ENCODE measurements around the gene SLC41A3. TPM values are rescaled to one million over a fixed set of nuclear protein-coding genes. Genes with fewer than 3 reads are reported as not detected.

Gene SLC41A3
- total and polyA plus RNA-seq, 11 donors, result 20.9 to 60.1 (median 46.4) TPM

GRCh38 chr3:126018545-126018944 lies 65.4 kb downstream of the SLC41A3 start:
- Histone ChIP-seq H3K9me3 (no peaks in the 10 kb centered on the region), H3K27ac (no peak overlapping the region), H3K4me1 (no peaks in the 10 kb centered on the region), H3K36me3 (peaks cover 0 to 45% (median 18%) of the 10 kb centered on the region in 9 donors), H3K27me3 (no peaks in the 10 kb centered on the region), H3K4me3 (no peak overlapping the region)
- 69 to 100% (median 90%) methylated on average over 1 of the region's 1 CpG for WGBS, 4 donors
- no peak for ATAC-seq
- intact Hi-C loops (cut with DNase I), result no loop called here
- no peak for DNase-seq
- TF ChIP-seq POLR2A (IDR thresholded peaks at IDR 0.05) (no peak), CTCF (IDR thresholded peaks at IDR 0.05) (no peak)

DNA sequence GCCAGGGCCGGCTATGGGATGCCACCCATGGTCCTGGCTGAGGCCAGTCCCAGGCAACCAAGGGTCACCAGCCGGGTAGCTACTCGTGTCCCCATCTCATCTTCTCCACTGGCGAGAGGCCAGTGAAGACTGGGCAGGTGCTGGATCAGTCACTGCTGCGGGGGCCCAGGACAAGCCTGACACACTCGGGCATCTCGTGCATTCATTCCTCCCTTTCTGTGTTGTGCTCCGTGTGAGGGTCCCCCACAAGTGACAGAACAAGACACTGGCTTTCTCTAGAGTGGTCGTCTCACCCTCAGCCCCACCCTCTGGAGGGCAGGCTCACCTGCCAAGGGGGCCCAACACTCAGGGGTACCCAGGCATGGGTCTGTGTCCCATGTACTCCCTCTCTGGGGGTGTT lies 66.6 kb downstream of the SLC41A3 start:
- H3K4me3 ChIP-seq, result no peak overlapping the region
- no peaks in the 10 kb centered on the region for H3K9me3 ChIP-seq
- peaks cover 0 to 49% (median 12%) of the 10 kb centered on the region in 9 donors for H3K36me3 ChIP-seq
- H3K4me1 ChIP-seq, result peaks cover 0 to 3% (median 0%) of the 10 kb centered on the region in 12 donors
- no peak overlapping the region for H3K27ac ChIP-seq
- TF ChIP-seq POLR2A (IDR thresholded peaks at IDR 0.05) (no peak), CTCF (IDR thresholded peaks at IDR 0.05) (no peak)
- no peaks in the 10 kb centered on the region for H3K27me3 ChIP-seq
- 88 to 97% (median 90%) methylated on average over 8 to 9 of the region's 9 CpGs for WGBS, 4 donors
- ATAC-seq (no peak), DNase-seq (no peak)
- intact Hi-C loops (cut with DNase I), result no loop called here

DNA sequence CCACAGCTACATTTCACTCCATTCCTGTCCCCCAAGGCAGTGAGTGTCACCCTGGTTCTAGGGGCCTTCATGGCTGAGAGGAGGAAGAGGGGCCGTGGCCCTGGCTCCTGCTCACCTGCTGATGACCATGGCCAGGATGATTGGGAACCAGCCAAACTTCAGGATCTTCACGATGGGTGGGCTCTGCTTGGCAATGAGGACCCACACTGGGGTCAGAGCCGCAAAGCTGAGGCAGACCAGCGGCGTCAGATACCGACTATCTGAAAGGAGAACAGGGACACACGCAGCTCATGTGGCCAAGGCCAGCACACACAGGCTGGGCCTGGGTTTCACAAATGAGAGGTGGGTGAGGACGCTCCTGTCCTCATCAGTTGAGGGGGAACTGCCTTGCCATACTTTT lies 67.3 kb downstream of the SLC41A3 start:
- WGBS, 4 donors, result 92 to 97% (median 96%) methylated on average over 8 of the region's 8 CpGs
- no peak for ATAC-seq
- TF ChIP-seq POLR2A (IDR thresholded peaks at IDR 0.05) (no peak), CTCF (IDR thresholded peaks at IDR 0.05) (no peak)

DNA sequence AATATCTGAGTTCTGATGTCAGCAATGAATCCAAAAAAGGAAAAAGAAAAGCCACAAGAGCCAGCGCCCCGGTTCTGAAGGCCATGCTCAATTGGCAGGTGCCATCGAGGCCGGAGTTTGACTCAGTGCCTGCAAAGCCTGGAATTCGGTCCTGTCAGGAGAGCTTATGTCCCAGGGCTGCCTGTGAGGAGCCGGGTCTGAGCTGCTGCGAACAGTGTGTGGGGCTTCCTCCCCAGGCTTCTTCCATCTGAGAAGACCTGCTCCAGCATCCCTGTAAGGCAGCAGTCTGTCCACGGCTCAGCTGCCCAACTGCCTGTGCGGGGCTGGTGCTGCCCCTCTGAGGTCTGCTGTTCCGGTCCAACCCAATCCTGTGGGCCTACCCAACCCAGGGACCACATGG lies 68.8 kb downstream of the SLC41A3 start:
- Histone ChIP-seq H3K27ac (no peak overlapping the region), H3K27me3 (no peaks in the 10 kb centered on the region), H3K4me1 (peaks cover 0 to 4% (median 0%) of the 10 kb centered on the region in 12 donors), H3K36me3 (peaks cover 0 to 61% (median 27%) of the 10 kb centered on the region in 9 donors), H3K9me3 (no peaks in the 10 kb centered on the region), H3K4me3 (no peak overlapping the region)
- no peak for TF ChIP-seq CTCF (IDR thresholded peaks at IDR 0.05)
- no peak for TF ChIP-seq POLR2A (IDR thresholded peaks at IDR 0.05)
- no peak for ATAC-seq
- 94 to 96% (median 95%) methylated on average over 8 to 10 of the region's 10 CpGs for WGBS, 4 donors
- intact Hi-C loops (cut with DNase I), result no loop called here
- DNase-seq, result no peak

More for the DNA sequence above, 67.3 kb downstream of the SLC41A3 start:
- no peak overlapping the region for H3K4me3 ChIP-seq
- H3K27me3 ChIP-seq, result no peaks in the 10 kb centered on the region
- DNase-seq, result no peak
- no peak overlapping the region for H3K27ac ChIP-seq
- intact Hi-C loops (cut with DNase I), result no loop called here
- peaks cover 0 to 4% (median 0%) of the 10 kb centered on the region in 12 donors for H3K4me1 ChIP-seq
- peaks cover 0 to 51% (median 12%) of the 10 kb centered on the region in 9 donors for H3K36me3 ChIP-seq
- H3K9me3 ChIP-seq, result no peaks in the 10 kb centered on the region

Data from heart left ventricle (tissue), 16 donors.